SKM-1 treated with dmso at 0.1 percent for 144 hours (cell line): Measurements from ENCODE around the gene MFAP3L.
"Not testable (repeated sequence)": the region's sequence is repeated elsewhere in the genome, so short reads cannot be mapped to it uniquely, and the experiment has no call there.

Source experiments
- DNase-seq: peaks from one replicate; lab custom pipeline; 2025; ENCODE audit not compliant: unreplicated experiment; lab: John Stamatoyannopoulos, UW

The MFAP3L gene

DNA sequence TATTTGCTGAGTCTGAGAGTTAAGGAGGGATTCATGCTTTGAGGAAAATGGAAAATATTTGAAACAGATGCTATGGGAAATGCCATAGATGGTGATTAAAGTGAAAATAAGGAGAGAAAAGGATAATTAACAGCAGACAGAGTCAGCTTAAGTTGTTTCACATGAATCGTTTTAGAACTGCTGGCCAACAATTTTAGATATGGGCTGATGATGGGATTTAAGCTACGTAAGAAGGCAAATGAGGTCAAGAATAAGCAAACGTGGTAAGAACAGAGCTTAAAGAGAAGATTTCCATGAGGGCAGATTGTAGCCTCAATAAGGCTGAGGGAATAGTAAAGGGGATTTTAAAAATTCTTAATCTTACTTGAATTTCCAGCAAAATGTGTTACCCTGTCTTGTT is 77.9 kb downstream of the MFAP3L start:
- DNase-seq: no peak

- no peak for DNase-seq
Observed at GRCh38 chr4:169945636-169946035, 80.6 kb downstream of the MFAP3L start.

GRCh38 chr4:169943601-169944000 is 82.6 kb downstream of the MFAP3L start:
- not testable (repeated sequence) for DNase-seq

DNA sequence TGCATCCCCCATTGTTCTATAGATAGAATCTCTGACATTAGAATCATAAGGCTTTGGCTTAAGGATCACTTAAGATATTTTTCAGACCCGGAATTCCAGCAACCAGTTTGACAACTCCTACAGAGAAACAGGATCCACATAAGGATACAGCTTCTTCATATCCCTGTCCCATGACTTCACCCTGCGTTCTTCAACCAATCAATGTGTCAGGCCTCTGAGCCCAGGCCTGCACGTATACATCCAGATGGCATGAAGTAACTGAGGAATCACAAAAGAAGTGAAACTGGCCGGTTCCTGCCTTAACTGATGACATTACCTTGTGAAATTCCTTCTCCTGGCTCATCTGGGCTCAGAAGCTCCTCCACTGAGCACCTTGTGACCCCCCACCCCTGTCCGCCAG is 85.1 kb downstream of the MFAP3L start:
- no peak for DNase-seq

- no peak for DNase-seq
Observed at GRCh38 chr4:169940460-169940859, 85.7 kb downstream of the MFAP3L start.
